CD4-positive, alpha-beta T cell treated with Interleukin-12 subunit alpha and Interleukin-12 subunit beta, for 1 hour (primary cell): ENCODE measurements around the gene FCHSD2.
"Not testable (repeated sequence)": the region's sequence is repeated elsewhere in the genome, so short reads cannot be mapped to it uniquely, and the experiment has no call there.

Experiments
- DNase-seq: peaks from one replicate; pipeline ENCODE4 v3.0.0-alpha.2; 2020

The FCHSD2 gene

GRCh38 chr11:73116636-73117035 lies 25.5 kb downstream of the FCHSD2 start:
- DNase-seq = no peak

- DNase-seq = no peak
Measured at GRCh38 chr11:73114835-73115220, 27.3 kb downstream of the FCHSD2 start.

GRCh38 chr11:73114110-73114834 lies 27.8 kb downstream of the FCHSD2 start:
- DNase-seq = no peak

- no peak for DNase-seq
Measured at GRCh38 chr11:73113426-73113825, 28.7 kb downstream of the FCHSD2 start.

- no peak for DNase-seq
Measured at GRCh38 chr11:73107597-73107996, 34.5 kb downstream of the FCHSD2 start.

GRCh38 chr11:73106347-73106746 lies 35.8 kb downstream of the FCHSD2 start:
- DNase-seq = no peak

- DNase-seq = no peak
Measured at GRCh38 chr11:73100578-73100977, 41.5 kb downstream of the FCHSD2 start.

- no peak for DNase-seq
Measured at GRCh38 chr11:73099512-73100266, 42.4 kb downstream of the FCHSD2 start.

- no peak for DNase-seq
Measured at GRCh38 chr11:73095613-73096012, 46.5 kb downstream of the FCHSD2 start.

GRCh38 chr11:73091521-73092305 lies 50.4 kb downstream of the FCHSD2 start:
- DNase-seq = no peak

- no peak for DNase-seq
Measured at GRCh38 chr11:73087730-73088129, 54.4 kb downstream of the FCHSD2 start.

GRCh38 chr11:73085189-73085875 lies 56.8 kb downstream of the FCHSD2 start:
- DNase-seq = no peak

- DNase-seq = no peak
Measured at GRCh38 chr11:73078631-73079030, 63.5 kb downstream of the FCHSD2 start.

- DNase-seq = no peak
Measured at GRCh38 chr11:73077454-73077853, 64.7 kb downstream of the FCHSD2 start.

- DNase-seq = no peak
Measured at GRCh38 chr11:73074319-73074718, 67.8 kb downstream of the FCHSD2 start.

GRCh38 chr11:73072935-73073481 lies 69.1 kb downstream of the FCHSD2 start:
- DNase-seq = peak; percentile 12

- DNase-seq = no peak
Measured at GRCh38 chr11:73070653-73071052, 71.5 kb downstream of the FCHSD2 start.

GRCh38 chr11:73061857-73062424 lies 80.2 kb downstream of the FCHSD2 start:
- DNase-seq = not testable (repeated sequence)

- DNase-seq = not testable (repeated sequence)
Measured at GRCh38 chr11:73061434-73061833, 80.7 kb downstream of the FCHSD2 start.

GRCh38 chr11:73059915-73060314 lies 82.2 kb downstream of the FCHSD2 start:
- no peak for DNase-seq

- DNase-seq = no peak
Measured at GRCh38 chr11:73058989-73059674, 83.0 kb downstream of the FCHSD2 start.
